MM.1S (cell line): ENCODE data around the gene WRAP73.

Source experiments
- DNase-seq: peaks from one replicate; pipeline ENCODE4 v3.0.0-alpha.2; 2015
- H2AFZ ChIP-seq: fragments of 300-600 bp; sonication (generic); 2 replicates; pipeline ENCODE4 v1.6.0; 2016; ENCODE audit warnings: antibody characterized with exemption, low read length
- H3F3A ChIP-seq: fragments of 300-600 bp; sonication (generic); 2 replicates; pipeline ENCODE4 v1.6.1; 2016; ENCODE audit warnings: mild to moderate bottlenecking, antibody characterized with exemption, low read length, moderate library complexity, mixed read lengths; ENCODE audit not compliant: insufficient read depth
- H3K27ac ChIP-seq: fragments of 300-600 bp; sonication (generic); 2 replicates; pipeline ENCODE4 v1.5.1; 2016; ENCODE audit warnings: mild to moderate bottlenecking, low read length
- H3K27me3 ChIP-seq: fragments of 300-600 bp; sonication (generic); replicated peaks from 2 replicates; pipeline ENCODE4 v1.6.0; 2016; ENCODE audit warnings: low read length; ENCODE audit not compliant: insufficient read depth
- H3K36me3 ChIP-seq: fragments of 300-600 bp; sonication (generic); replicated peaks from 2 replicates; pipeline ENCODE4 v1.6.1; 2016; ENCODE audit warnings: mild to moderate bottlenecking, low read length, mixed read lengths; ENCODE audit not compliant: insufficient read depth
- H3K4me1 ChIP-seq: fragments of 300-600 bp; sonication (generic); 2 replicates; pipeline ENCODE4 v1.6.1; 2016; ENCODE audit warnings: low read length, mixed read lengths
- H3K4me2 ChIP-seq: fragments of 300-600 bp; sonication (generic); 2 replicates; pipeline ENCODE4 v1.6.0; 2016; ENCODE audit warnings: low read depth, low read length
- H3K4me3 ChIP-seq: fragments of 300-600 bp; sonication (generic); 2 replicates; pipeline ENCODE4 v1.5.1; 2016; ENCODE audit warnings: low read length, mixed read lengths
- H3K79me2 ChIP-seq: fragments of 300-600 bp; sonication (generic); 2 replicates; pipeline ENCODE4 v1.6.1; 2016; ENCODE audit warnings: mixed run types, low read length, mixed read lengths
- H3K9ac ChIP-seq: fragments of 300-600 bp; sonication (generic); 2 replicates; pipeline ENCODE4 v1.6.1; 2016; ENCODE audit warnings: low read length, mixed read lengths
- H3K9me2 ChIP-seq: fragments of 300-600 bp; sonication (generic); replicated peaks from 2 replicates; pipeline ENCODE4 v1.6.1; 2016; ENCODE audit warnings: mild to moderate bottlenecking, low read length, mixed read lengths; ENCODE audit not compliant: insufficient read depth
- H3K9me3 ChIP-seq: fragments of 300-600 bp; sonication (generic); replicated peaks from 2 replicates; pipeline ENCODE4 v1.6.1; 2016; ENCODE audit warnings: mild to moderate bottlenecking, low read length, mixed read lengths; ENCODE audit not compliant: insufficient read depth
- H4K20me1 ChIP-seq: fragments of 300-600 bp; sonication (generic); 2 replicates; pipeline ENCODE4 v1.6.1; 2016; ENCODE audit warnings: mild to moderate bottlenecking, low read length, moderate library complexity, mixed read lengths; ENCODE audit not compliant: insufficient read depth
- CTCF ChIP-seq: fragments of 300-600 bp; sonication (generic); IDR thresholded peaks from 2 replicates; pipeline ENCODE4 v1.5.1; 2016; ENCODE audit warnings: antibody characterized with exemption, low read length, mixed read lengths
- EZH2 ChIP-seq: fragments of 300-600 bp; sonication (generic); optimal IDR thresholded peaks from 2 replicates; pipeline ENCODE3; 2017; ENCODE audit warnings: low read depth, mild to moderate bottlenecking, antibody characterized with exemption, low read length, mixed read lengths
- EZH2phosphoT487 ChIP-seq: fragments of 300-600 bp; sonication (generic); IDR thresholded peaks from 2 replicates; pipeline ENCODE4 v1.6.1; 2018; ENCODE audit warnings: antibody characterized with exemption, low read length

The WRAP73 gene

GRCh38 chr1:3670823-3671265 is 20.9 kb upstream of the WRAP73 start:
- Histone ChIP-seq H3K4me3 (no peak overlapping the region), H3K9ac (no peak overlapping the region), H3F3A (no peaks in the 10 kb centered on the region), H3K79me2 (peaks cover 43% of the 10 kb centered on the region), H3K27me3 (no peaks in the 10 kb centered on the region), H4K20me1 (no peaks in the 10 kb centered on the region), H3K36me3 (no peaks in the 10 kb centered on the region), H3K27ac (no peak overlapping the region), H3K4me1 (no peaks in the 10 kb centered on the region; the same call in 1 of the 2 replicates), H3K4me2 (no peak overlapping the region), H2AFZ (no peak overlapping the region), H3K9me3 (no peaks in the 10 kb centered on the region), H3K9me2 (no peaks in the 10 kb centered on the region)
- no peak for DNase-seq
- TF ChIP-seq CTCF = no peak
- TF ChIP-seq EZH2phosphoT487 = no peak
- TF ChIP-seq EZH2 = no peak

- TF ChIP-seq EZH2 (no peak), EZH2phosphoT487 (no peak), CTCF (no peak)
- Histone ChIP-seq H4K20me1 (no peaks in the 10 kb centered on the region), H3K27ac (no peak overlapping the region), H2AFZ (no peak overlapping the region), H3K9me3 (no peaks in the 10 kb centered on the region), H3K4me1 (no peaks in the 10 kb centered on the region; the same call in 1 of the 2 replicates), H3K9ac (no peak overlapping the region), H3K27me3 (no peaks in the 10 kb centered on the region), H3K9me2 (no peaks in the 10 kb centered on the region), H3F3A (no peaks in the 10 kb centered on the region), H3K4me2 (no peak overlapping the region), H3K36me3 (no peaks in the 10 kb centered on the region), H3K4me3 (no peak overlapping the region), H3K79me2 (peaks cover 39% of the 10 kb centered on the region)
- no peak for DNase-seq
Observed at GRCh38 chr1:3669971-3670431, 20.1 kb upstream of the WRAP73 start.

GRCh38 chr1:3669421-3669821 is 19.5 kb upstream of the WRAP73 start:
- Histone ChIP-seq H2AFZ (no peak overlapping the region), H3K4me1 (no peaks in the 10 kb centered on the region; the same call in 1 of the 2 replicates), H3K9ac (no peak overlapping the region), H3K9me2 (no peaks in the 10 kb centered on the region), H3K4me2 (no peak overlapping the region), H3K4me3 (no peak overlapping the region), H3K9me3 (no peaks in the 10 kb centered on the region), H3K79me2 (peaks cover 45% of the 10 kb centered on the region), H3F3A (no peaks in the 10 kb centered on the region), H3K27ac (no peak overlapping the region), H3K27me3 (no peaks in the 10 kb centered on the region), H4K20me1 (0 out of 2 replicates have a peak, but pooled peaks cover 5% of the 10 kb centered on the region), H3K36me3 (no peaks in the 10 kb centered on the region)
- TF ChIP-seq EZH2 = no peak
- TF ChIP-seq CTCF = no peak
- no peak for TF ChIP-seq EZH2phosphoT487
- DNase-seq = no peak
